Cardiac fibroblast (primary cell): ENCODE measurements around the gene MBP.

Source experiments
- DNase-seq, 2 donors: peaks; one replicate each; pipeline versions ENCODE4 v3.0.0 to v3.0.0-alpha.2; 2010; ENCODE audit warnings: low read depth in 2 of 2
- H3K4me3 ChIP-seq, 2 donors: replicated peaks in 1 of 2; 1 replicate in 1 of 2; 2 replicates in 1 of 2; pipeline ENCODE4 v1.5.1; 2011; ENCODE audit warnings: low read depth in 2 of 2, low read length in 2 of 2, mild to moderate bottlenecking in 2 of 2, moderate library complexity in 1 of 2
- CTCF ChIP-seq: IDR thresholded peaks from one replicate; pipeline ENCODE4 v1.5.1; 2011; ENCODE audit warnings: low read depth, mild to moderate bottlenecking, low read length, inconsistent platforms

Gene MBP

GRCh38 chr18:77130229-77131099 is 2.1 kb downstream of the MBP start:
- DNase-seq, result no peak
- TF ChIP-seq CTCF, result no peak
- peak overlapping the region; percentile 63 to 68 for H3K4me3 ChIP-seq

- H3K4me3 ChIP-seq, result no peak overlapping the region
- TF ChIP-seq CTCF, result no peak
- DNase-seq, result peak; percentile 79 to 95
Measured at GRCh38 chr18:77129150-77129551, 3.4 kb downstream of the MBP start.

GRCh38 chr18:77127769-77128671 is 4.6 kb downstream of the MBP start:
- H3K4me3 ChIP-seq, result no peak overlapping the region
- no peak for TF ChIP-seq CTCF

GRCh38 chr18:77124452-77124922 is 8.1 kb downstream of the MBP start:
- no peak for DNase-seq
- no peak for TF ChIP-seq CTCF
- no peak overlapping the region for H3K4me3 ChIP-seq

More at GRCh38 chr18:77127769-77128671, 4.6 kb downstream of the MBP start:
- DNase-seq, result peak; percentile 91 to 96

- no peak overlapping the region for H3K4me3 ChIP-seq
- no peak for DNase-seq
- TF ChIP-seq CTCF, result no peak
Measured at GRCh38 chr18:77123320-77124231, 9.0 kb downstream of the MBP start.

- no peak for TF ChIP-seq CTCF
- no peak for DNase-seq
Measured at GRCh38 chr18:77121523-77121922, 11.1 kb downstream of the MBP start.

More at GRCh38 chr18:77121523-77121922, 11.1 kb downstream of the MBP start:
- no peak overlapping the region for H3K4me3 ChIP-seq
